ENCODE measurements around the gene CARS2. TPM values are rescaled to one million over a fixed set of nuclear protein-coding genes. Genes with fewer than 3 reads are reported as not detected.
A peak's percentile ranks its signal among the peaks of the same experiment; 100 is the strongest.
"Not testable (repeated sequence)": the region's sequence is repeated elsewhere in the genome, so short reads cannot be mapped to it uniquely, and the experiment has no call there.

Gene CARS2
- total and polyA plus RNA-seq, 7 donors, result 35.4 to 77.5 (median 45.7) TPM

- 91 to 93% methylated on average over 5 of the region's 5 CpGs for WGBS, 2 donors
- no peak for DNase-seq
- no peaks in the 10 kb centered on the region for H3K27me3 ChIP-seq
Measured at GRCh38 chr13:110734561-110734960, 28.6 kb upstream of the CARS2 start.

GRCh38 chr13:110731072-110731471, 25.2 kb upstream of the CARS2 start:
- H3K9me3 ChIP-seq, result no peaks in the 10 kb centered on the region
- no peaks in the 10 kb centered on the region for H3K4me1 ChIP-seq
- H3K27me3 ChIP-seq, result no peaks in the 10 kb centered on the region
- H3K27ac ChIP-seq, result no peak overlapping the region
- WGBS, 2 donors, result 28 to 84% methylated on average over 3 of the region's 3 CpGs
- intact Hi-C loops (cut with DNase I), result no loop called here
- H3K36me3 ChIP-seq, result no peaks in the 10 kb centered on the region
- H3K4me3 ChIP-seq, result no peak overlapping the region
- no peak for DNase-seq
- TF ChIP-seq POLR2AphosphoS5 (IDR thresholded peaks at IDR 0.05) (no peak), POLR2A (IDR thresholded peaks at IDR 0.05) (no peak), CTCF (IDR thresholded peaks at IDR 0.05) (no peak), EP300 (IDR thresholded peaks at IDR 0.05) (no peak)

More at GRCh38 chr13:110734561-110734960, 28.6 kb upstream of the CARS2 start:
- TF ChIP-seq POLR2AphosphoS5 (IDR thresholded peaks at IDR 0.05), result no peak
- no peak for TF ChIP-seq CTCF (IDR thresholded peaks at IDR 0.05)
- no peak for TF ChIP-seq EP300 (IDR thresholded peaks at IDR 0.05)
- TF ChIP-seq POLR2A (IDR thresholded peaks at IDR 0.05), result no peak
- no peaks in the 10 kb centered on the region for H3K9me3 ChIP-seq
- intact Hi-C loops (cut with DNase I), result no loop called here
- no peak overlapping the region for H3K27ac ChIP-seq
- no peaks in the 10 kb centered on the region for H3K4me1 ChIP-seq
- no peak overlapping the region for H3K4me3 ChIP-seq
- no peaks in the 10 kb centered on the region for H3K36me3 ChIP-seq

- Histone ChIP-seq H3K27ac (no peak overlapping the region), H3K36me3 (peaks cover 0 to 3% (median 0%) of the 10 kb centered on the region in 4 donors), H3K9me3 (no peaks in the 10 kb centered on the region), H3K27me3 (no peaks in the 10 kb centered on the region), H3K4me3 (no peak overlapping the region), H3K4me1 (peaks cover 0 to 7% (median 2%) of the 10 kb centered on the region in 4 donors)
- TF ChIP-seq EP300 (IDR thresholded peaks at IDR 0.05) (no peak), POLR2A (IDR thresholded peaks at IDR 0.05) (no peak)
- intact Hi-C loops (cut with DNase I), result no loop called here
- no peak for DNase-seq
- WGBS, 2 donors, result 77 to 86% methylated on average over 9 of the region's 9 CpGs
Measured at GRCh38 chr13:110726726-110727125, 20.8 kb upstream of the CARS2 start.

- 93 to 95% methylated on average over 6 of the region's 6 CpGs for WGBS, 2 donors
- H3K27me3 ChIP-seq; DNase-seq; H3K4me1 ChIP-seq; H3K36me3 ChIP-seq; H3K9me3 ChIP-seq; intact Hi-C loops (cut with DNase I); H3K27ac ChIP-seq; H3K4me3 ChIP-seq: not testable (repeated sequence)
Measured at GRCh38 chr13:110726153-110726552, 20.2 kb upstream of the CARS2 start.

GRCh38 chr13:110723598-110723997, 17.7 kb upstream of the CARS2 start:
- H3K4me1 ChIP-seq, result peaks cover 0 to 7% (median 5%) of the 10 kb centered on the region in 4 donors
- TF ChIP-seq POLR2AphosphoS5 (IDR thresholded peaks at IDR 0.05) (no peak), EP300 (IDR thresholded peaks at IDR 0.05) (no peak), POLR2A (IDR thresholded peaks at IDR 0.05) (no peak), CTCF (IDR thresholded peaks at IDR 0.05) (no peak)
- H3K27ac ChIP-seq, result peak overlapping the region in 1 of 4 donors; percentile 5
- intact Hi-C loops (cut with DNase I), result no loop called here
- no peak overlapping the region for H3K4me3 ChIP-seq
- DNase-seq, result no peak
- H3K27me3 ChIP-seq, result no peaks in the 10 kb centered on the region
- peaks cover 0 to 26% (median 8%) of the 10 kb centered on the region in 4 donors for H3K36me3 ChIP-seq
- 76 to 83% methylated on average over 8 of the region's 8 CpGs for WGBS, 2 donors
- H3K9me3 ChIP-seq, result no peaks in the 10 kb centered on the region

GRCh38 chr13:110722971-110723370, 17.1 kb upstream of the CARS2 start:
- Histone ChIP-seq H3K4me3 (no peak overlapping the region), H3K9me3 (no peaks in the 10 kb centered on the region), H3K27ac (no peak overlapping the region), H3K27me3 (no peaks in the 10 kb centered on the region), H3K36me3 (peaks cover 0 to 26% (median 8%) of the 10 kb centered on the region in 4 donors), H3K4me1 (peaks cover 0 to 12% (median 9%) of the 10 kb centered on the region in 4 donors)
- 20 to 67% methylated on average over 5 of the region's 5 CpGs for WGBS, 2 donors
- intact Hi-C loops (cut with DNase I), result no loop called here
- TF ChIP-seq POLR2A (IDR thresholded peaks at IDR 0.05) (no peak), POLR2AphosphoS5 (IDR thresholded peaks at IDR 0.05) (no peak), EP300 (IDR thresholded peaks at IDR 0.05) (no peak), CTCF (IDR thresholded peaks at IDR 0.05) (no peak)
- no peak for DNase-seq

Measured in sigmoid colon (tissue), 7 donors.